Stimulated activated CD4-positive, alpha-beta T cell treated with anti-CD3 and anti-CD28 coated beads, Interleukin-2, amount 100 ng/mL, for 4 hours (primary cell): Measurements from ENCODE around the gene SMYD2.

ENCODE experiments used
- DNase-seq: peaks from one replicate; pipeline ENCODE4 v3.0.0-alpha.2; 2020; ENCODE audit warnings: low read depth

SMYD2 gene

GRCh38 chr1:214281021-214281719, at the start of gene SMYD2:
SMYD2 (plus strand) TSS chr1:214281159; CDS start chr1:214281255, 96 bp downstream.
- DNase-seq = peak; percentile 37

DNA sequence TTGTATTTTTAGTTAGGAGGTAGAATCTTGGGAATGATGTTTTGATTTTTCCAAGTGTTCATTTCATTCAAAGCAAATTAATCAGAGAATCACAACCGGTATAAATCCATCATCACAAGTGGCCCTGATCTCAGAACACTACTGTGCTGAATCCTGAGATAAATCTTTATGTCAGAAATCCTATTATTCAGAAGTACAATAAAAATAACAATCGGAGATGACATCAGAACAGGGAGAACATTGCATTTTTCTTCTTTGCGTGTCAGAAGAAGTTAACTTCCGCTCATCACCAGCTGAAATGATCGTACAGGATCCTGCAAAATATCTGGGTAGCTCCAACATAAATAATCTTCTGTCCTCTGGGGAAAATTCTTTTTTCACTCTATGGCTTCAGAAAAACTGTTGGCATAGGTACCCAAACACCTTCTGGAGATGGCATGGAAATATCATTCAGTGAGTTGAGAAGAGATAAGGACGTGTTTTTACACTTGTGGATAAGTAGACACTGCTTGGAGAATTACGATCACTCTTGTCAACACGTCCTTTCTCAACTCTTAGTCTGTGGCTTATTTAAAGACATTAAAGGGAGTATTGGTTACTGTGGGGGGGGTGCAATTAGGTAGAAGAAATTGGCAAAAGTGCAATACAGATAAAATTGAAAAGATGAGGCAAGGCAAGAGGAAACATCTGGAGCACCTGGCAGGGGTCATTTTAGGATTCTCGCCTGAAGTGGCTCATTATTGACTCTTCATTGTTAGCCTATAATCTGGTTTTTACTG, 46.9 kb upstream of the SMYD2 start:
- DNase-seq = no peak

GRCh38 chr1:214234635-214235025, 46.3 kb upstream of the SMYD2 start:
- DNase-seq = no peak

- no peak for DNase-seq
These were observed 44.5 kb upstream of the SMYD2 start for GRCh38 chr1:214236477-214236876.

- DNase-seq = no peak
These were observed 39.9 kb upstream of the SMYD2 start for GRCh38 chr1:214241060-214241459.

- DNase-seq = no peak
These were observed 36.7 kb upstream of the SMYD2 start for GRCh38 chr1:214244252-214244651.

GRCh38 chr1:214244841-214245240, 36.1 kb upstream of the SMYD2 start:
- no peak for DNase-seq

- DNase-seq = no peak
These were observed 33.4 kb upstream of the SMYD2 start for GRCh38 chr1:214247501-214248041.

- DNase-seq = no peak
These were observed 32.5 kb upstream of the SMYD2 start for GRCh38 chr1:214248311-214249085.

DNA sequence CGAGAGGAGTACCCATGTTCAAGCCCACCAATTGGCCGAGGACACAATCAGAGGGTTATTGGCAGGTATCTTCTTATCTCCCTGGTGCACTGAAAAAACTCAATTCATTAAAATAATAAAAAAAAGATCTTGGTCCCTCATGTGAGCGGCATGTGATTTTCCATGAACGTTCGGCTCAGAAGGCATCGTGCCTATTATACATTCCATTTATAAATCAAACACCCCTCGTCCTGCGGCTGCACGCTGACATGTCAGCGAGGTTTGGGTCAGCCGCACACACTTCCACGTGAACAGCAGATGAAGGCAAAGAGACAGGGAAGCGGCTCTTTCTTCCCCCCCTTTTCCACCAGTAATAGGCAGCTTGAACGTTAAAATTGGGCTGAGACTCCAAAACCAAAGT, 31.3 kb upstream of the SMYD2 start:
- no peak for DNase-seq

GRCh38 chr1:214251354-214251753, 29.6 kb upstream of the SMYD2 start:
- no peak for DNase-seq

GRCh38 chr1:214255509-214255908, 25.4 kb upstream of the SMYD2 start:
- DNase-seq = no peak

- DNase-seq = no peak
These were observed 21.5 kb upstream of the SMYD2 start for GRCh38 chr1:214259353-214259977.

DNA sequence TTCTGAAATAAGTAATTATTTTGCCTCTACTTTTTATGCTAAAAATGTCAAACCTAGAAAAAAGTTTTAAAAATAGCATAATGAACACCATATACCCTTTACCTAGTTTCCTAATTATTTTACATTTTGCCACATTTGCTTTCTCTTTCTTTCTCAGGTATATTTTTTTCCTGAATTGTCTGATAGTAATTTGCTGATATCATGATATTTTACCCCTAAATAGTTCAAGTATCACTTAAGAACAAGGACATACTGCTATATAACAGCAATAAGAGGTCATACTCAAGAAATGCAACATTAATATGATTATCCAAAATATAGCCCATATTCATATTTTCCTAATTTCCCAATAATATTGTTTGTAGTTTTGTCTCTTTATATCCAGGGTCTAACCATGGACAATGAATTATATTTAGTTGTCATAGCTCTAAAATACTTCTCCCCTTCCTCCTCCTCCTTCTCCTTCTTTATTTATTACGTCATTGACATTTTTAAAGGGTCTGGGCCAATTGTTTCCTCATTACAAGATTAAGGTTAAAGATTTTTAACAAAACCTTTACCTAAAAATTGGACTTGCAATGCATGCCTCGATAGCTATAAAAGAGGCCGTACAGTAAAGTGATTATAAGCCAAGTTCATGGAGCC, 20.3 kb upstream of the SMYD2 start:
- no peak for DNase-seq

GRCh38 chr1:214261206-214262123, 19.5 kb upstream of the SMYD2 start:
- DNase-seq = peak; percentile 71

GRCh38 chr1:214264196-214264595, 16.8 kb upstream of the SMYD2 start:
- DNase-seq = no peak

- no peak for DNase-seq
These were observed 16.0 kb upstream of the SMYD2 start for GRCh38 chr1:214264976-214265375.

DNA sequence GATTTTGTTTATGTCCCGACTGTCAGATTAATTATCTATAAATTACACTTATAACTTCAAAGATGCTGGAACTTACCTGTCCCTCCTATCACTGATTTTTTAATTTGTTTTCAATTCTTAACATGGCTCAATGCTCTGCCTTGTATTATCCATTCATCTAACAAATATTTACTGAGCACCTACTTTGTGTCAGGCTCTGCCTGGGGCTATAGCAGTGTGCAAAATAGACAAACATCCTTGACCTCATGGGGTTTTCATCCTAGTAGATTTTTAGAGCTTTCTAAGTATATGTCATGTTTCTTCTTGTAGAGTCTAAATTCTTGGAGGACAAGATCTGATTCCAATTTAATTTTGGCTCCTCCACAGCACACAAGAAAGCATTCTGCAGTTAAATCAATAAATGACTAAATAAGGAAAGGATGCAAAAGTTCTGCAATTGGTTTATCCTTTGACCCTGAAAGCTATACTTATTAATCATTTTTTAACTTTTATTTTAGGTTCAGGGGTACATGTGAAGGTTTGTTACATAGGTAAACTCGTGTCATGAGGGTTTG, 10.8 kb upstream of the SMYD2 start:
- DNase-seq = no peak

DNA sequence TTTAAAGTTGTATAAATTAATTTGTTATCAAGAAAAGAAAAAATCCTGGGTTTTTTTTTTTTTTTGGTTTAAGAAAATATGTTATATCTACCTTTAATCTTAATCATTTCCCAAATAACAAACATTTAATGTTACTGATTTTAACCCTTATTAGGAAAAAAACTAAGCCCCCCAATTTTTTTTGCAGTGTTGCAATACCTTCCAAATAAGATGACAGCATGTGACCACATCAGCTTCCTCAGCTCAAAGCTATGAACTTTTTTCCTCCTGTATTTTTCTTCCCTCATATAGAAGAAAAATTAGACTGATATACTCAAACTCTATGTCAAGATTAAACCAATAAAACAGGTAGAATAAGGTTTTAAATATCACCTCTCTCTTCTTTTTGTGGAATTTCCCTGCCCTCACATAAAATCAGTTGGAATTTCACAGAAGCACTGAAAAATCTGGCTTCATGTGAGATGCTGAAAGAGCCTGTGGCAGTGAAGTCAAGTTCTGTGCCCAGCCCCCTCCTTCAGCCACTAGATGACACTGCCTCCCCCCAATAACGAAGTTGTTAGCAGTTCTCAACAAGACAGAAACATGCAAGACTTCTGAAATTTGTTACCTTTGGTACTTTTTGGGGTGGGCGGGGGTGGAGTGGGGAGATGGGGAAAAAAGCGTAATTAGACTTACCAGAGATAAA, 9.6 kb upstream of the SMYD2 start:
- no peak for DNase-seq
